Measurements from ENCODE around the gene MUL1.

GRCh38 chr1:20454004-20454403 lies 53.9 kb downstream of the MUL1 start:
- no peak for TF ChIP-seq CTCF (IDR thresholded peaks at IDR 0.05)
- no peak for TF ChIP-seq POLR2AphosphoS5 (IDR thresholded peaks at IDR 0.05)
